Caco-2 (cell line): ENCODE measurements around the gene SLC22A23. TPM values are rescaled to one million over a fixed set of nuclear protein-coding genes. Genes with fewer than 3 reads are reported as not detected.

Source experiments
- BruUV-seq: library from RNA; stranded (reverse); fragments of 400-500 nt; replicated peaks from 2 replicates; lab custom pipeline; 2021; lab: Mats Ljungman, UMichigan
- CTCF ChIA-PET: fragments of 300-600 bp; sonication (Branson Sonifier 250); formaldehyde crosslinking; loops from one replicate; lab custom pipeline; 2022; ENCODE audit warnings: antibody characterized with exemption; lab: Charles Lee
- POLR2A ChIA-PET: fragments of 300-600 bp; sonication (Branson Sonifier 250); formaldehyde crosslinking; loops from one replicate; lab custom pipeline; 2022; ENCODE audit warnings: antibody characterized with exemption; lab: Charles Lee
- DNase-seq, 2 experiments: peaks; one replicate each; pipeline versions ENCODE4 v3.0.0 to v3.0.0-alpha.2; 2020 to 2022
- H3K27me3 ChIP-seq: replicated peaks from 2 replicates; pipeline ENCODE4 v1.6.0; 2011; ENCODE audit warnings: low read length; ENCODE audit not compliant: control insufficient read depth, insufficient read depth
- H3K36me3 ChIP-seq: 2 replicates; pipeline ENCODE4 v1.5.1; 2011; ENCODE audit warnings: low read length; ENCODE audit not compliant: control insufficient read depth, insufficient read depth
- H3K4me1 ChIP-seq: fragments of 250-450 bp; sonication (Bioruptor Pico); 2 replicates; pipeline ENCODE4 v1.5.1; 2020; ENCODE audit warnings: mild to moderate bottlenecking
- H3K4me3 ChIP-seq: 2 replicates; pipeline ENCODE4 v1.5.1; 2011; ENCODE audit warnings: low read depth, mild to moderate bottlenecking, control low read depth, low read length
- H3K9me3 ChIP-seq: fragments of 250-450 bp; sonication (Bioruptor Pico); 2 replicates; pipeline ENCODE4 v1.5.1; 2020; ENCODE audit warnings: mild to moderate bottlenecking, moderate library complexity
- H3K27ac Mint-ChIP-seq: one replicate; pipeline ENCODE4 v1.8.0; 2022; ENCODE audit warnings: mixed read lengths; ENCODE audit not compliant: unreplicated experiment
- H3K27me3 Mint-ChIP-seq: one replicate; pipeline ENCODE4 v1.8.0; 2022; ENCODE audit warnings: mixed read lengths; ENCODE audit not compliant: insufficient read depth, unreplicated experiment
- H3K36me3 Mint-ChIP-seq: one replicate; pipeline ENCODE4 v1.8.0; 2022; ENCODE audit warnings: mild to moderate bottlenecking, mixed read lengths; ENCODE audit not compliant: insufficient read depth, unreplicated experiment
- H3K4me1 Mint-ChIP-seq: one replicate; pipeline ENCODE4 v1.8.0; 2022; ENCODE audit warnings: low read depth, mixed read lengths; ENCODE audit not compliant: unreplicated experiment
- H3K4me3 Mint-ChIP-seq: one replicate; pipeline ENCODE4 v1.8.0; 2022; ENCODE audit warnings: mild to moderate bottlenecking, moderate library complexity, mixed read lengths; ENCODE audit not compliant: unreplicated experiment
- H3K9me3 Mint-ChIP-seq: one replicate; pipeline ENCODE4 v1.8.0; 2022; ENCODE audit warnings: mixed read lengths; ENCODE audit not compliant: unreplicated experiment
- intact Hi-C: fragments of 100-400 bp; cut with micrococcal nuclease; formaldehyde crosslinking; loops from one replicate; pipeline ENCODE4 v1.10.0; 2022; ENCODE audit not compliant: unreplicated experiment
- total RNA-seq: library from RNA; stranded (reverse); gene quantifications from 2 replicates; pipeline ENCODE4 v1.2.3, GENCODE V29; 2022
- TF ChIP-seq, protein P1 (sequence below), 2 experiments: fragments of 200-600 bp in 1 of 2; IDR thresholded peaks; 1 replicate in 1 of 2; 2 replicates in 1 of 2; pipeline versions ENCODE4 v1.5.1 to v1.8.0; 2011 to 2022; ENCODE audit warnings: antibody characterized with exemption in 1 of 2, control low read depth in 1 of 2, inconsistent platforms in 1 of 2, low read depth in 1 of 2, low read length in 1 of 2, mild to moderate bottlenecking in 1 of 2, moderate library complexity in 1 of 2; ENCODE audit not compliant: insufficient read depth in 1 of 2, severe bottlenecking in 1 of 2, unreplicated experiment in 1 of 2

SLC22A23 gene
- total RNA-seq, 1 experiment from 2014 or later, result 45.5 TPM

DNA sequence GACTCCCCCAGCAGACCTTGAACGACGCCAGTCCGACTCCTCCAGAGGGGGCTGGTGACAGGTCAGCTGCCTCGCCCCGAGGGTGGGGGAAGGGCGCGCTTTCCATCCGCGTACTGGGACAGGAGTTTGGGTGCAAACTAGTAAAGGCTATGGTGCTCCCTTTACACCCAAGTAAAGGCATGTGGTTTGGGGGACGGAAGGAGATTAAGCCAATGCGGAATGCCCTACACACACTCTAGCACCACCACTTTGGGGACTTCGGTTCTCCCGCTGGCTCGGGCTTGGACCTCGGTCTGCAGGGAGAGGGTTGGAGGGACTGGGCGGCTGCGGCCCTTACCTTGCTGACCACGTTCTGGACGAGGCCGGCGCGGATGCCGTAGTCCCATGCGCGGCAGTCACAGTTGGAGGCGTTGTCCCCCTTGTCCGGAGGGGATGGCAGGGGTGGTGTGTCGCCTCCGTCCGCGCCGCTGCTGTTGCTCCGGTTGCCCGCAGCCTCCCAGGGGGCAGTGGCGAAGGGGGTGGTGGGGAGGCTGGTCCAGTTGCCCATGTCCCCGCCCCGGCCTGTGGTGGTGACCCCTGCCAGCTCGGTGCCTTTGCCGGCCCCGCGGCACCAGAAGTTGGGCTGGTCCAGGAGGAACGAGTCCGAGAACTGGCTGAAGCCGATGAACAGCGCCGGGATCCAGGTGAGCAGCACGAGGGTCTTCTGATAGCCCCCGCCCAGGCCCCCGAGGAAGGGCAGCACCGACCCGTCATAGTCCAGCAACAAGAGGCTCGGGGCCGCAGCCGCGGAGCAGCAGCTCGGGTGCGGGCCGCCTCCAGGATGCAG is 1.1 kb downstream of the SLC22A23 start:
- DNase-seq, result peak in 1 of 2 experiments; percentile 57
- peaks cover 9% of the 10 kb centered on the region for H3K4me1 Mint-ChIP-seq
- no peaks in the 10 kb centered on the region for H3K9me3 Mint-ChIP-seq
- no peaks in the 10 kb centered on the region for H3K27me3 Mint-ChIP-seq
- no peaks in the 10 kb centered on the region for H3K36me3 Mint-ChIP-seq
- intact Hi-C loops, result loop anchor here (1.0 to 5.0 kb wide), 4 partner anchors 36 to 277 kb away; no protein-coding TSS in a partner anchor
- TF ChIP-seq, protein P1, sequence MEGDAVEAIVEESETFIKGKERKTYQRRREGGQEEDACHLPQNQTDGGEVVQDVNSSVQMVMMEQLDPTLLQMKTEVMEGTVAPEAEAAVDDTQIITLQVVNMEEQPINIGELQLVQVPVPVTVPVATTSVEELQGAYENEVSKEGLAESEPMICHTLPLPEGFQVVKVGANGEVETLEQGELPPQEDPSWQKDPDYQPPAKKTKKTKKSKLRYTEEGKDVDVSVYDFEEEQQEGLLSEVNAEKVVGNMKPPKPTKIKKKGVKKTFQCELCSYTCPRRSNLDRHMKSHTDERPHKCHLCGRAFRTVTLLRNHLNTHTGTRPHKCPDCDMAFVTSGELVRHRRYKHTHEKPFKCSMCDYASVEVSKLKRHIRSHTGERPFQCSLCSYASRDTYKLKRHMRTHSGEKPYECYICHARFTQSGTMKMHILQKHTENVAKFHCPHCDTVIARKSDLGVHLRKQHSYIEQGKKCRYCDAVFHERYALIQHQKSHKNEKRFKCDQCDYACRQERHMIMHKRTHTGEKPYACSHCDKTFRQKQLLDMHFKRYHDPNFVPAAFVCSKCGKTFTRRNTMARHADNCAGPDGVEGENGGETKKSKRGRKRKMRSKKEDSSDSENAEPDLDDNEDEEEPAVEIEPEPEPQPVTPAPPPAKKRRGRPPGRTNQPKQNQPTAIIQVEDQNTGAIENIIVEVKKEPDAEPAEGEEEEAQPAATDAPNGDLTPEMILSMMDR (IDR thresholded peaks at IDR 0.05; ENCODE audit: insufficient read depth in 1 of 2, low read depth in 1 of 2, low read length in 1 of 2, severe bottlenecking in 1 of 2, unreplicated experiment in 1 of 2), result peak in 1 of 2 experiments; percentile 8
- no peaks in the 10 kb centered on the region for H3K9me3 ChIP-seq
- ChIA-PET CTCF (interaction anchor here (1.0 to 1.6 kb wide), 4 partner anchors 12 to 209 kb away, joined by 4 to 12 read pairs (median 6); no protein-coding TSS in a partner anchor), POLR2A (no interaction called here)
- H3K27me3 ChIP-seq, result no peaks in the 10 kb centered on the region
- H3K4me3 Mint-ChIP-seq, result no peak overlapping the region
- BruUV-seq, result no TSS peak
- no peaks in the 10 kb centered on the region for H3K36me3 ChIP-seq
- H3K4me1 ChIP-seq, result peaks cover 10% of the 10 kb centered on the region; the same call in 1 of the 2 replicates
- H3K27ac Mint-ChIP-seq, result no peak overlapping the region
- H3K4me3 ChIP-seq, result peak overlapping the region; percentile 87

DNA sequence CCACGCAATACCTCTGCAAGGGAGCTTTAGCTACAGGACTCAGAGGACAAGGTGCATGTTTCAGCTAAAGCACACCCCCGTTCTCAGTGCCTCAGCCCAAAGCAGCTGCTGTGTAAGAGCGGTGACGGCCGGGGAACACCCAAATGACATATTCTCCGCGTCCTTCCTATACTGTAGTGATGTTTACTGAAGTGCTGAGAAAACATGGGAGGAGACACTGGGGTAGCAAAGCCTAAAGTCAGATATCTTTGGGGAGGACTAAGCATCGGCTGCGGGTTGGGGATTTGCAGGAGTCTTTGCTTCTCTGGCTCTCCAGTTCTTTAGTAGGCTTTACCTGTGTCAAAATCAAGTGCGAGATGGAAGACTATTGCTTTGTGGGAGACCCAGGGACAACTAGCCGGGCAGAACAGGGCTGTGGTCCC is 1.7 kb downstream of the SLC22A23 start:
- Mint-ChIP-seq H3K9me3 (no peaks in the 10 kb centered on the region), H3K27me3 (no peaks in the 10 kb centered on the region), H3K27ac (no peak overlapping the region), H3K4me3 (no peak overlapping the region), H3K36me3 (peaks cover 3% of the 10 kb centered on the region), H3K4me1 (peaks cover 9% of the 10 kb centered on the region)
- no peaks in the 10 kb centered on the region for H3K36me3 ChIP-seq
- ChIA-PET POLR2A (interaction anchor here (0.6 kb wide), 1 partner anchor 11 kb away, joined by 3 read pairs; no protein-coding TSS in a partner anchor), CTCF (interaction anchor here (1.4 to 1.6 kb wide), 3 partner anchors 12 to 44 kb away, joined by 3 to 12 read pairs (median 4); no protein-coding TSS in a partner anchor)
- TF ChIP-seq, protein P1 (IDR thresholded peaks at IDR 0.05; ENCODE audit: insufficient read depth in 1 of 2, low read depth in 1 of 2, low read length in 1 of 2, severe bottlenecking in 1 of 2, unreplicated experiment in 1 of 2), result no peak
- no peaks in the 10 kb centered on the region for H3K27me3 ChIP-seq
- intact Hi-C loops, result loop anchor here (1.0 to 5.0 kb wide), 4 partner anchors 36 to 277 kb away; no protein-coding TSS in a partner anchor
- no TSS peak for BruUV-seq
- peak overlapping the region; percentile 87 for H3K4me3 ChIP-seq
- no peaks in the 10 kb centered on the region for H3K9me3 ChIP-seq
- DNase-seq, result peak in 1 of 2 experiments; percentile 23
- peaks cover 10% of the 10 kb centered on the region; the same call in 1 of the 2 replicates for H3K4me1 ChIP-seq
